Tibial artery (tissue), 4 donors: ENCODE results near the gene ADCY7.

Source experiments
- DNase-seq, 2 donors: peaks; one replicate each; pipeline ENCODE4 v3.0.0-alpha.2; 2019
- H3K27ac ChIP-seq, 2 donors: fragments of 200-600 bp; sonication (generic) in 1 of 2; 1 replicate in 1 of 2; 2 replicates in 1 of 2; pipeline ENCODE4 v1.5.1; 2018 to 2019; ENCODE audit warnings: mild to moderate bottlenecking in 1 of 2
- H3K27me3 ChIP-seq, 2 donors: fragments of 200-600 bp; sonication (generic) in 1 of 2; one replicate each; pipeline versions ENCODE4 v1.5.1 to v1.6.0; 2016 to 2019
- H3K36me3 ChIP-seq, 3 donors: fragments of 200-600 bp; sonication (generic) in 2 of 3; one replicate each; pipeline ENCODE4 v1.5.1; 2016 to 2019; ENCODE audit warnings: mild to moderate bottlenecking in 2 of 3
- H3K4me1 ChIP-seq, 4 donors: fragments of 200-600 bp; sonication (generic) in 2 of 4; 1 replicate in 3 of 4; 2 replicates in 1 of 4; pipeline ENCODE4 v1.5.1; 2016 to 2019
- H3K4me3 ChIP-seq, 2 donors: fragments of 200-600 bp; sonication (generic) in 1 of 2; 1 replicate in 1 of 2; 2 replicates in 1 of 2; pipeline ENCODE4 v1.5.1; 2018 to 2019; ENCODE audit warnings: mild to moderate bottlenecking in 2 of 2
- H3K9me3 ChIP-seq, 3 donors: fragments of 200-600 bp; sonication (generic) in 1 of 3; one replicate each; pipeline ENCODE4 v1.5.1; 2016 to 2019
- intact Hi-C: fragments of 100-400 bp; cut with DNase I; formaldehyde crosslinking; loops from one replicate; pipeline ENCODE4 v1.15.0; 2023; ENCODE audit warnings: low total_unique reads
- TF ChIP-seq, protein P1 (sequence below), 2 experiments: fragments of 200-600 bp in 1 of 2; fragments of 450-650 bp in 1 of 2; IDR thresholded peaks; one replicate each; pipeline ENCODE4 v1.5.1; 2017 to 2019; ENCODE audit warnings: antibody characterized with exemption in 2 of 2, mild to moderate bottlenecking in 1 of 2, moderate library complexity in 1 of 2

ADCY7 gene

GRCh38 chr16:50299508-50300105 is 33.3 kb downstream of the ADCY7 start:
- peak; percentile 18 to 53 for DNase-seq
- Histone ChIP-seq H3K36me3 (peaks cover 0 to 2% (median 0%) of the 10 kb centered on the region in 3 donors), H3K27ac (no peak overlapping the region), H3K27me3 (no peaks in the 10 kb centered on the region), H3K9me3 (no peaks in the 10 kb centered on the region), H3K4me3 (no peak overlapping the region), H3K4me1 (peaks cover 0 to 3% (median 0%) of the 10 kb centered on the region in 4 donors)
- intact Hi-C loops = no loop called here
- TF ChIP-seq, protein P1, sequence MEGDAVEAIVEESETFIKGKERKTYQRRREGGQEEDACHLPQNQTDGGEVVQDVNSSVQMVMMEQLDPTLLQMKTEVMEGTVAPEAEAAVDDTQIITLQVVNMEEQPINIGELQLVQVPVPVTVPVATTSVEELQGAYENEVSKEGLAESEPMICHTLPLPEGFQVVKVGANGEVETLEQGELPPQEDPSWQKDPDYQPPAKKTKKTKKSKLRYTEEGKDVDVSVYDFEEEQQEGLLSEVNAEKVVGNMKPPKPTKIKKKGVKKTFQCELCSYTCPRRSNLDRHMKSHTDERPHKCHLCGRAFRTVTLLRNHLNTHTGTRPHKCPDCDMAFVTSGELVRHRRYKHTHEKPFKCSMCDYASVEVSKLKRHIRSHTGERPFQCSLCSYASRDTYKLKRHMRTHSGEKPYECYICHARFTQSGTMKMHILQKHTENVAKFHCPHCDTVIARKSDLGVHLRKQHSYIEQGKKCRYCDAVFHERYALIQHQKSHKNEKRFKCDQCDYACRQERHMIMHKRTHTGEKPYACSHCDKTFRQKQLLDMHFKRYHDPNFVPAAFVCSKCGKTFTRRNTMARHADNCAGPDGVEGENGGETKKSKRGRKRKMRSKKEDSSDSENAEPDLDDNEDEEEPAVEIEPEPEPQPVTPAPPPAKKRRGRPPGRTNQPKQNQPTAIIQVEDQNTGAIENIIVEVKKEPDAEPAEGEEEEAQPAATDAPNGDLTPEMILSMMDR (IDR thresholded peaks at IDR 0.05) = no peak

DNA sequence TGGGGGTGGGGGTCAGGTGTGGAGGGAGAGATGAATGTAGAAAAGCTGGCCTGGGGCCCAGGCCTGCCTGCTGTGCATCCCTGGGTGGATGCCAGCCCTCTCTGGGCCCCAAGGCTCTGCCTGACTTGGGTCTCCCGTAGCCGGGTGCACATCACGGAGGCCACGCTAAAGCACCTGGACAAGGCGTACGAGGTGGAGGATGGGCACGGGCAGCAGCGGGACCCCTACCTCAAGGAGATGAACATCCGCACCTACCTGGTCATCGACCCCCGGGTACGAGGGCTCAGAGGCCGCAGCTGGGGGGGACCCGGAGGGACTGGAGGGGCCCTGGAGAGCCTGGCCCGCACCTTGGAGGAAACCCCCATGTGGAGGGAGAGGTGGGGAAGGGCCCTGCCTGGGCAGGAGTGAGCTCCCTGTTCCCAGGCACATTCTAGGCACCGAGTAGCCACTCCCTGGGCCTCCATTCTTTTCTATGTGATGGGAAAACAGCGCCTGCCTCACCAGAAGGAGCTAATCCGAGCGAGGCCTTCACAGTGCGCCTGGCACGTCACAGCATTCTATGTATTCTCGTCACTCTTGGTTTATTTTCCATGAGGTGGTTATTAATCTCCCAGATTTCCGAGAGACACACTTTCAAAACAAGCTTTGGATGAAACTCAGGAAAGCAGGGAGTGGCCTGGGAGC is 34.7 kb downstream of the ADCY7 start:
- intact Hi-C loops = no loop called here
- DNase-seq = peak; percentile 19 to 62
- H3K9me3 ChIP-seq = no peaks in the 10 kb centered on the region
- H3K36me3 ChIP-seq = no peaks in the 10 kb centered on the region
- TF ChIP-seq, protein P1 (IDR thresholded peaks at IDR 0.05) = no peak
- H3K27me3 ChIP-seq = no peaks in the 10 kb centered on the region
- H3K4me1 ChIP-seq = peaks cover 0 to 3% (median 0%) of the 10 kb centered on the region in 4 donors
- H3K4me3 ChIP-seq = no peak overlapping the region
- H3K27ac ChIP-seq = peak overlapping the region; percentile 33 to 49

- Histone ChIP-seq H3K9me3 (no peaks in the 10 kb centered on the region), H3K27ac (peak overlapping the region in 1 of 2 donors; percentile 49), H3K4me1 (peaks cover 0 to 3% (median 0%) of the 10 kb centered on the region in 4 donors), H3K27me3 (no peaks in the 10 kb centered on the region), H3K36me3 (no peaks in the 10 kb centered on the region), H3K4me3 (no peak overlapping the region)
- TF ChIP-seq, protein P1 (IDR thresholded peaks at IDR 0.05) = no peak
- intact Hi-C loops = no loop called here
- DNase-seq = peak; percentile 74 to 80
Observed at GRCh38 chr16:50301626-50302471, 35.5 kb downstream of the ADCY7 start.

DNA sequence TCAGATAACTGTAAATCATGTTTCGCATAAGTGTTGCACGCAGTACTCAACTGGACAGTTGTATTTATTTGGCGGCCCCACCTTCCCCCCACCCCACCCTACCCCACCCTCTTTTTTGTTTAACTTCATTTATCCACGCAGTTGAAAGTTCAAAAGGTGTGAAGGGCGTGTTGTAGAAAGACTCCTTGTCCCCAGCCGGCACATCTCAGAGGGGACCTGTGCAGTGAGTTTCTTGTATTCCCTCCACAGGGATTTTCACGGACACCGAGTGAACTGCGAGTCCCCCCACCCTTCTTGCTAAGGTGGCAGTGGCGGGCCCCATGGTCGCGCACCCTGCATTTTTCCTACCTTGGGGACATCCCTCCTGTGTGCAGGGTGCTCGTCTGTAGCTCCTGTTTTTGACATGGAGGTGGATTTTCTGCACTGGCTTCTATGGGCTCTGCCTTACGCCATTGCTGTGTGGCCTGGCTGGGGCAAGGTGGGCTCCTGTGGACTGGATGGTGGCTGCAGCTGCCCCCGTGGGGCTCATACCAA is 36.2 kb downstream of the ADCY7 start:
- TF ChIP-seq, protein P1 (IDR thresholded peaks at IDR 0.05) = no peak
- peaks cover 0 to 3% (median 0%) of the 10 kb centered on the region in 4 donors for H3K4me1 ChIP-seq
- DNase-seq = peak; percentile 15 to 38
- H3K4me3 ChIP-seq = no peak overlapping the region
- no peaks in the 10 kb centered on the region for H3K27me3 ChIP-seq
- H3K27ac ChIP-seq = no peak overlapping the region
- no peaks in the 10 kb centered on the region for H3K36me3 ChIP-seq
- intact Hi-C loops = no loop called here
- no peaks in the 10 kb centered on the region for H3K9me3 ChIP-seq

DNA sequence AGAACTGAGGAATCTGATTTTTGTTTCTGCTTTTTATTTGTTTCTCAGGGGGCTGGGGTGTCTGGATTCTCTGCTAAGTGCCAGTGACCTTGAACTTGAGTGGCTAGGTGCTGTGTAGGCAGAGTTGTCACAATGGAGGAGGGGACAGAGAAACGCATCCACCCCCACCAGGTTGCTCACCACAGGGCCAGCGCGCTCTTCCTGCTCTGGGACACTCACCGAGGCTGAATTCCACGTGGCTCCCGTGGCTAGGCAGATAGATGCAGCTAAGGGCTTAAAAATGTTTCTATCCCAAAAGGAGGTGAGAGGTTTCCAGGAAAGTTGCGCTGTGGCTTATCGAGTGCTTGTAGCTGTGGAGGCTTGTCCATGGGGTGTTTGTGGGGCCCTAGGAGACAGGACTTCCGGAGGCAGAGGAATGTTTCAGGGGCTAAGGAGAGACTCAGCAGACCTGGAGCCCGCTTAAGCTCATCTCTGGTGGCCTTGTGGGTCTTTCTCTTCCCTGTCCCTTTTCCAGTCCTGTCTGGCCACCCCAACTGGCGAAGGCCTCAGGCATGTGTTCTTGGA is 36.8 kb downstream of the ADCY7 start:
- TF ChIP-seq, protein P1 (IDR thresholded peaks at IDR 0.05) = no peak
- no peak overlapping the region for H3K4me3 ChIP-seq
- intact Hi-C loops = no loop called here
- H3K27ac ChIP-seq = peak overlapping the region; percentile 12 to 22
- H3K27me3 ChIP-seq = no peaks in the 10 kb centered on the region
- peaks cover 0 to 3% (median 0%) of the 10 kb centered on the region in 4 donors for H3K4me1 ChIP-seq
- H3K9me3 ChIP-seq = no peaks in the 10 kb centered on the region
- DNase-seq = peak; percentile 15 to 55
- H3K36me3 ChIP-seq = no peaks in the 10 kb centered on the region
